ENCODE measurements around the gene CIB1. TPM values are rescaled to one million over a fixed set of nuclear protein-coding genes. Genes with fewer than 3 reads are reported as not detected.

CIB1 gene
- total RNA-seq, 1 donor from 2014 or later: 42.7 TPM

GRCh38 chr15:90191794-90192509, 41.8 kb downstream of the CIB1 start:
- H3K27ac ChIP-seq: peak overlapping the region; percentile 75
- intact Hi-C loops (cut with DNase I): no loop called here
- no peaks in the 10 kb centered on the region for H3K27me3 ChIP-seq
- DNase-seq (ENCODE audit: extremely low spot score in 2 of 2): no peak
- no peaks in the 10 kb centered on the region for H3K9me3 ChIP-seq
- H3K4me3 ChIP-seq: no peak overlapping the region
- no peaks in the 10 kb centered on the region for H3K36me3 ChIP-seq
- TF ChIP-seq CTCF (IDR thresholded peaks at IDR 0.05) (no peak), POLR2AphosphoS5 (IDR thresholded peaks at IDR 0.05; ENCODE audit: insufficient read depth in 1 of 2, low read depth in 1 of 2) (peak in 1 of 2 donors; percentile 33)
- peaks cover 57% of the 10 kb centered on the region for H3K4me1 ChIP-seq

GRCh38 chr15:90191344-90191687, 42.4 kb downstream of the CIB1 start:
- intact Hi-C loops (cut with DNase I): no loop called here
- no peak for DNase-seq (ENCODE audit: extremely low spot score in 2 of 2)
- H3K4me3 ChIP-seq: no peak overlapping the region
- H3K9me3 ChIP-seq: no peaks in the 10 kb centered on the region
- peaks cover 64% of the 10 kb centered on the region for H3K4me1 ChIP-seq
- no peaks in the 10 kb centered on the region for H3K36me3 ChIP-seq
- TF ChIP-seq CTCF (IDR thresholded peaks at IDR 0.05) (no peak), POLR2AphosphoS5 (IDR thresholded peaks at IDR 0.05; ENCODE audit: insufficient read depth in 1 of 2, low read depth in 1 of 2) (no peak), POLR2A (IDR thresholded peaks at IDR 0.05) (no peak)
- H3K27ac ChIP-seq: peak overlapping the region; percentile 75
- H3K27me3 ChIP-seq: no peaks in the 10 kb centered on the region

- DNase-seq (ENCODE audit: extremely low spot score in 2 of 2): no peak
- peaks cover 68% of the 10 kb centered on the region for H3K4me1 ChIP-seq
Observed at GRCh38 chr15:90190606-90191343, 43.0 kb downstream of the CIB1 start.

GRCh38 chr15:90189781-90190467, 43.8 kb downstream of the CIB1 start:
- intact Hi-C loops (cut with DNase I): no loop called here
- H3K4me1 ChIP-seq: peaks cover 68% of the 10 kb centered on the region
- H3K27ac ChIP-seq: peak overlapping the region; percentile 75

More at GRCh38 chr15:90190606-90191343, 43.0 kb downstream of the CIB1 start:
- intact Hi-C loops (cut with DNase I): no loop called here
- Histone ChIP-seq H3K27ac (peak overlapping the region; percentile 75), H3K27me3 (no peaks in the 10 kb centered on the region), H3K9me3 (no peaks in the 10 kb centered on the region), H3K4me3 (no peak overlapping the region), H3K36me3 (no peaks in the 10 kb centered on the region)
- TF ChIP-seq CTCF (IDR thresholded peaks at IDR 0.05): no peak
- no peak for TF ChIP-seq POLR2AphosphoS5 (IDR thresholded peaks at IDR 0.05; ENCODE audit: insufficient read depth in 1 of 2, low read depth in 1 of 2)
- TF ChIP-seq POLR2A (IDR thresholded peaks at IDR 0.05): no peak

More at GRCh38 chr15:90189781-90190467, 43.8 kb downstream of the CIB1 start:
- no peak for DNase-seq (ENCODE audit: extremely low spot score in 2 of 2)
- Histone ChIP-seq H3K9me3 (no peaks in the 10 kb centered on the region), H3K4me3 (no peak overlapping the region), H3K27me3 (no peaks in the 10 kb centered on the region), H3K36me3 (no peaks in the 10 kb centered on the region)
- TF ChIP-seq POLR2A (IDR thresholded peaks at IDR 0.05) (no peak), POLR2AphosphoS5 (IDR thresholded peaks at IDR 0.05; ENCODE audit: insufficient read depth in 1 of 2, low read depth in 1 of 2) (no peak), CTCF (IDR thresholded peaks at IDR 0.05) (no peak)

Data from vagina (tissue), 2 donors.